GM23248 (cell line): ENCODE data around the gene SMAD5. TPM values are rescaled to one million over a fixed set of nuclear protein-coding genes. Genes with fewer than 3 reads are reported as not detected.

Experiments used
- DNase-seq: peaks from one replicate; pipeline ENCODE4 v3.0.0-alpha.2; 2015
- H2AFZ ChIP-seq: fragments of 200-600 bp; sonication (generic); 2 replicates; pipeline ENCODE4 v1.6.1; 2016; ENCODE audit warnings: antibody characterized with exemption
- H3F3A ChIP-seq: fragments of 200-600 bp; sonication (generic); 2 replicates; pipeline ENCODE4 v1.6.1; 2016; ENCODE audit warnings: mild to moderate bottlenecking, antibody characterized with exemption, mixed run types; ENCODE audit not compliant: insufficient read depth
- H3K27ac ChIP-seq: fragments of 200-600 bp; sonication (generic); 2 replicates; pipeline ENCODE4 v1.5.1; 2016; ENCODE audit warnings: mild to moderate bottlenecking
- H3K27me3 ChIP-seq: fragments of 200-600 bp; sonication (generic); replicated peaks from 2 replicates; pipeline ENCODE4 v1.6.1; 2016; ENCODE audit warnings: mild to moderate bottlenecking; ENCODE audit not compliant: insufficient read depth
- H3K36me3 ChIP-seq: fragments of 200-600 bp; sonication (generic); 2 replicates; pipeline ENCODE4 v1.6.1; 2016; ENCODE audit warnings: low read depth, mild to moderate bottlenecking
- H3K4me1 ChIP-seq: fragments of 200-600 bp; sonication (generic); 2 replicates; pipeline ENCODE4 v1.6.1; 2016; ENCODE audit warnings: mild to moderate bottlenecking; ENCODE audit not compliant: insufficient read depth
- H3K4me2 ChIP-seq: fragments of 200-600 bp; sonication (generic); one replicate; pipeline ENCODE4 v1.6.1; 2016; ENCODE audit warnings: mild to moderate bottlenecking; ENCODE audit not compliant: unreplicated experiment
- H3K4me3 ChIP-seq: fragments of 200-600 bp; sonication (generic); 2 replicates; pipeline ENCODE4 v1.5.1; 2016; ENCODE audit warnings: mild to moderate bottlenecking
- H3K79me2 ChIP-seq: fragments of 200-600 bp; sonication (generic); 2 replicates; pipeline ENCODE4 v1.6.1; 2016; ENCODE audit warnings: mild to moderate bottlenecking; ENCODE audit not compliant: insufficient read depth
- H3K9ac ChIP-seq: fragments of 200-600 bp; sonication (generic); 2 replicates; pipeline ENCODE4 v1.6.1; 2016; ENCODE audit warnings: mild to moderate bottlenecking
- H3K9me2 ChIP-seq: fragments of 200-600 bp; sonication (generic); 2 replicates; pipeline ENCODE4 v1.6.1; 2016; ENCODE audit warnings: mixed run types, mild to moderate bottlenecking, moderate library complexity; ENCODE audit not compliant: insufficient read depth
- H3K9me3 ChIP-seq: fragments of 200-600 bp; sonication (generic); one replicate; pipeline ENCODE4 v1.6.1; 2017; ENCODE audit warnings: low read depth
- H4K20me1 ChIP-seq: fragments of 200-600 bp; sonication (generic); 2 replicates; pipeline ENCODE4 v1.6.0; 2016; ENCODE audit not compliant: insufficient read depth
- EZH2 ChIP-seq: fragments of 200-600 bp; sonication (generic); IDR thresholded peaks from 2 replicates; pipeline ENCODE4 v1.6.1; 2018; ENCODE audit warnings: antibody characterized with exemption, mild to moderate bottlenecking; ENCODE audit not compliant: insufficient read depth, poor library complexity, severe bottlenecking
- EZH2phosphoT487 ChIP-seq: fragments of 200-600 bp; sonication (generic); IDR thresholded peaks from 2 replicates; pipeline ENCODE4 v1.6.1; 2018; ENCODE audit warnings: antibody characterized with exemption, moderate library complexity, mild to moderate bottlenecking, low read depth; ENCODE audit not compliant: insufficient read depth
- WGBS, 2 experiments: methylation state at CpG; one replicate each; pipeline ENCODE4 v1.1.6; 2015 to 2017; ENCODE audit warnings: low lambda C conversion rate in 2 of 2, low coverage in 1 of 2; ENCODE audit errors: missing lambda C conversion rate in 2 of 2; 5-methylcytosine and 5-hydroxymethylcytosine counted together
- in situ Hi-C: fragments of 300-500 bp; cut with MboI; formaldehyde crosslinking; loops from 2 replicates; pipeline ENCODE4 v1.15.0; 2020
- polyA plus RNA-seq: library from polyadenylated mRNA; unstranded; fragments of >200 nt; fragmentation: Nextera tagmentation; extraction: Ambion mirVana; gene quantifications from 2 replicates; pipeline ENCODE4 v1.2.1, GENCODE V29; 2016
- total RNA-seq: library from RNA; depleted of rRNA; stranded (reverse); fragments of >200 nt; shearing (Covaris generic); gene quantifications from 2 replicates; pipeline ENCODE4 v1.2.3, GENCODE V29; 2014

SMAD5 gene
- total and polyA plus RNA-seq, 2 experiments from 2014 or later = 50.0 to 53.1 TPM

GRCh38 chr5:136108766-136109165, 23.9 kb upstream of the SMAD5 start:
- Histone ChIP-seq H3K4me1 (no peaks in the 10 kb centered on the region), H3K4me2 (no peak overlapping the region), H3K27ac (no peak overlapping the region), H3K36me3 (no peaks in the 10 kb centered on the region), H3K9me3 (no peaks in the 10 kb centered on the region), H3K4me3 (no peak overlapping the region), H2AFZ (no peak overlapping the region), H3K9ac (no peak overlapping the region), H3K9me2 (no peaks in the 10 kb centered on the region), H4K20me1 (no peaks in the 10 kb centered on the region), H3K79me2 (no peaks in the 10 kb centered on the region), H3K27me3 (no peaks in the 10 kb centered on the region), H3F3A (no peaks in the 10 kb centered on the region)
- DNase-seq = no peak
- TF ChIP-seq EZH2phosphoT487 = no peak
- no peak for TF ChIP-seq EZH2
- WGBS, 2 experiments = 96 to 100% methylated on average over 1 of the region's 1 CpG
- in situ Hi-C loops = no loop called here

GRCh38 chr5:136109453-136110135, 23.1 kb upstream of the SMAD5 start:
- in situ Hi-C loops = no loop called here
- no peaks in the 10 kb centered on the region for H3K9me2 ChIP-seq
- no peaks in the 10 kb centered on the region for H3F3A ChIP-seq
- no peaks in the 10 kb centered on the region for H3K79me2 ChIP-seq
- no peak for DNase-seq
- no peaks in the 10 kb centered on the region for H3K9me3 ChIP-seq
- WGBS, 2 experiments = 83 to 88% methylated on average over 5 of the region's 5 CpGs
- no peaks in the 10 kb centered on the region for H3K4me1 ChIP-seq
- H3K4me3 ChIP-seq = no peak overlapping the region
- no peak overlapping the region for H3K9ac ChIP-seq
- no peaks in the 10 kb centered on the region for H3K36me3 ChIP-seq
- no peak overlapping the region for H2AFZ ChIP-seq
- 0 out of 2 replicates have a peak, but pooled peaks cover 1% of the 10 kb centered on the region for H3K27me3 ChIP-seq
- H3K27ac ChIP-seq = no peak overlapping the region
- TF ChIP-seq EZH2phosphoT487 = no peak
- no peak for TF ChIP-seq EZH2
- H3K4me2 ChIP-seq = no peak overlapping the region
- H4K20me1 ChIP-seq = no peaks in the 10 kb centered on the region

GRCh38 chr5:136113606-136114005, 19.0 kb upstream of the SMAD5 start:
- Histone ChIP-seq H3K4me3 (no peak overlapping the region), H3K27me3 (peaks cover 28% of the 10 kb centered on the region), H3F3A (no peaks in the 10 kb centered on the region), H3K4me2 (no peak overlapping the region), H3K9me3 (no peaks in the 10 kb centered on the region), H4K20me1 (no peaks in the 10 kb centered on the region), H3K4me1 (no peaks in the 10 kb centered on the region), H3K9me2 (no peaks in the 10 kb centered on the region), H3K79me2 (no peaks in the 10 kb centered on the region), H3K27ac (no peak overlapping the region), H2AFZ (no peak overlapping the region), H3K36me3 (no peaks in the 10 kb centered on the region), H3K9ac (no peak overlapping the region)
- WGBS, 2 experiments = 72 to 78% methylated on average over 2 of the region's 2 CpGs
- no peak for DNase-seq
- TF ChIP-seq EZH2phosphoT487 (no peak), EZH2 (no peak)
- in situ Hi-C loops = no loop called here

GRCh38 chr5:136114414-136115125, 18.1 kb upstream of the SMAD5 start:
- H3K27ac ChIP-seq = no peak overlapping the region
- no peak overlapping the region for H3K4me3 ChIP-seq
- H4K20me1 ChIP-seq = no peaks in the 10 kb centered on the region
- H3K4me2 ChIP-seq = no peak overlapping the region
- DNase-seq = no peak
- no peak overlapping the region for H3K9ac ChIP-seq
- H3K4me1 ChIP-seq = no peaks in the 10 kb centered on the region
- TF ChIP-seq EZH2phosphoT487 = no peak
- TF ChIP-seq EZH2 = no peak
- H3K9me3 ChIP-seq = no peaks in the 10 kb centered on the region
- no peak overlapping the region for H2AFZ ChIP-seq
- no peaks in the 10 kb centered on the region for H3K36me3 ChIP-seq
- no peaks in the 10 kb centered on the region for H3F3A ChIP-seq
- H3K79me2 ChIP-seq = no peaks in the 10 kb centered on the region
- in situ Hi-C loops = no loop called here
- H3K27me3 ChIP-seq = peaks cover 28% of the 10 kb centered on the region
- H3K9me2 ChIP-seq = no peaks in the 10 kb centered on the region
- 40 to 44% methylated on average over 5 of the region's 5 CpGs for WGBS, 2 experiments
